ENCODE data around the gene BANP. TPM values are rescaled to one million over a fixed set of nuclear protein-coding genes. Genes with fewer than 3 reads are reported as not detected.
A peak's percentile ranks its signal among the peaks of the same experiment; 100 is the strongest.
"Not testable (repeated sequence)": the region's sequence is repeated elsewhere in the genome, so short reads cannot be mapped to it uniquely, and the experiment has no call there.

Gene BANP
- total RNA-seq, 1 donor from 2014 or later, result 29.7 TPM

DNA sequence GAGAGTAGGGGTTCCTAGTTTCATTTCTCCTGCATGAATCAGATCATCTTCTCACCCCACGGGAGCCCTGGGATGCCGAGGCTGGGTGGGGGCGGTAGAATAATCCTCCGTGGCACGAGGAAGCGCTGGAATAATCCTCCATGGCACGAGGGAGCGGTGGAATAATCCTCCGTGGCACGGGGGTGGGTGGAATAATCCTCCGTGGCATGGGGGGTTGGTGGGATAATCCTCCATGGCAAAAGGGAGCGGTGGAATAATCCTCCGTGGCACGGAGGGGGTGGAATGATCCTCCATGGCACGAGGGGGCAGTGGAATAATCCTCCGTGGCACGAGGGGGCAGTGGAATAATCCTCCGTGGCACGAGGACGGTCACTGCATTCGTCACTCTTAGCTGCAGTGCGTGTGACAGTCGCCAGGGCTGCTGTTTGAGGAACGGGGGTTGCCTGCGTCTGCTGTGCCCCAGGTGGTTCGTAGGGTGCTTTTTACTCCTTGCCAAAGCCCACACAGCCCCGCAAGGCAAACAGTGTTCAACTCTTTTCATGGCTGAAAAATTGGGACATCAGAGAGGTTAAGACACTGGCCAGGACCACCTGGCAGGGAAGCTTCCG lies 152.5 kb downstream of the BANP start:
- Histone ChIP-seq H3K4me1 (no peaks in the 10 kb centered on the region), H3K27ac (no peak overlapping the region), H3K4me3 (no peak overlapping the region), H3K27me3 (ENCODE audit: low read depth) (peaks cover 16% of the 10 kb centered on the region), H3K9me3 (no peaks in the 10 kb centered on the region), H3K36me3 (no peaks in the 10 kb centered on the region)
- DNase-seq, result peak; percentile 10
- TF ChIP-seq, protein P1, sequence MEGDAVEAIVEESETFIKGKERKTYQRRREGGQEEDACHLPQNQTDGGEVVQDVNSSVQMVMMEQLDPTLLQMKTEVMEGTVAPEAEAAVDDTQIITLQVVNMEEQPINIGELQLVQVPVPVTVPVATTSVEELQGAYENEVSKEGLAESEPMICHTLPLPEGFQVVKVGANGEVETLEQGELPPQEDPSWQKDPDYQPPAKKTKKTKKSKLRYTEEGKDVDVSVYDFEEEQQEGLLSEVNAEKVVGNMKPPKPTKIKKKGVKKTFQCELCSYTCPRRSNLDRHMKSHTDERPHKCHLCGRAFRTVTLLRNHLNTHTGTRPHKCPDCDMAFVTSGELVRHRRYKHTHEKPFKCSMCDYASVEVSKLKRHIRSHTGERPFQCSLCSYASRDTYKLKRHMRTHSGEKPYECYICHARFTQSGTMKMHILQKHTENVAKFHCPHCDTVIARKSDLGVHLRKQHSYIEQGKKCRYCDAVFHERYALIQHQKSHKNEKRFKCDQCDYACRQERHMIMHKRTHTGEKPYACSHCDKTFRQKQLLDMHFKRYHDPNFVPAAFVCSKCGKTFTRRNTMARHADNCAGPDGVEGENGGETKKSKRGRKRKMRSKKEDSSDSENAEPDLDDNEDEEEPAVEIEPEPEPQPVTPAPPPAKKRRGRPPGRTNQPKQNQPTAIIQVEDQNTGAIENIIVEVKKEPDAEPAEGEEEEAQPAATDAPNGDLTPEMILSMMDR (IDR thresholded peaks at IDR 0.05), result no peak
- intact Hi-C loops (cut with DNase I), result no loop called here
- no peak for ATAC-seq

DNA sequence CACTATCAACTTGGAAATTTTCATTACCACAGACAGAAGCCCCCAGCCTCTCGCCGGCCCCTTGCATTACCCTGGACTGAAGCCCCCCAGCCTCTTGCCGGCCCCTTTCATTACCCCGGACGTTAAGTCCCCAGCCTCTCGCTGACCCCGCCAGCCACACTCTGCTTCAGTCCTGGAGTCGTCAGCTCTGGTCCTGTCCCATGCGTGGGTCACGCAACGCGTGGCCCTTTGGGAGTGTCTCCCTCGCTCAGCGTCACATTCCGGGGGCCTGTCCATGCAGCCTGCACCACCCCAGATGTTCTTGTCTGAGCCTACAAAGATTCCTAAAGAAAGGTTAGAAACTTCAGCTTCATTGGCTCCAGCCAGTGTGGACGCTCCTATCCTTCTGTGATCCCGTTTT lies 153.1 kb downstream of the BANP start:
- H3K4me1 ChIP-seq; H3K9me3 ChIP-seq; intact Hi-C loops (cut with DNase I); H3K36me3 ChIP-seq; ATAC-seq; H3K27ac ChIP-seq; H3K4me3 ChIP-seq: not testable (repeated sequence)
- DNase-seq, result peak; percentile 11
- peaks cover 11% of the 10 kb centered on the region for H3K27me3 ChIP-seq (ENCODE audit: low read depth)

DNA sequence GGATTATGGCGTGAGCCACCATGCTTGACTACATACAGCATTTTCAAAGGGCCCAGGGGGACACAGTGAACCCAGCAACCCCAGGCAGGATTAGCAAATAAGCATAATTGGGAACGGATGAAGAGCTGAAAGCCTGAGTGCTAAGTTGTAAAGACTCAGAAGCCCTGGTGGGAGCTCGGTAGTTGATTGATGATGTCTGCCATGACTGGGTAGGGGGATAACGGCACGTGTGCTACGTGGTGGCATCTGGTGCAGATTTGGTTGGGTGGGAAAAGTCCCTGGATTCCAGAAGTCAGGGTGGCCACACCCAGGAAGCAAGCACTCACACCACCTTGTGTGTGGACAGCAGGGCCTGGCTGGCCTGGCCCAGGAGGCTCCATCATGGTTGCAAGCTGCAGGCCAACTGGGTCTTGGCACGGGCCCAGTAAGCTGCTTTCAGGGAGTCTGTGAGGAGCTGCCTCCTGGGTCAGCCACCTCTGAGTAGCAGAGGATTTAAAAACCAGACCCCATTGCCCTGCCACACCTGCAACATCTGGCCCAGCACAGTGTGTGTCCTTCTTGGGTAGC lies 154.4 kb downstream of the BANP start:
- ATAC-seq; H3K9me3 ChIP-seq; H3K4me1 ChIP-seq; H3K27ac ChIP-seq; H3K36me3 ChIP-seq; intact Hi-C loops (cut with DNase I); DNase-seq; H3K27me3 ChIP-seq (ENCODE audit: low read depth); H3K4me3 ChIP-seq: not testable (repeated sequence)

DNA sequence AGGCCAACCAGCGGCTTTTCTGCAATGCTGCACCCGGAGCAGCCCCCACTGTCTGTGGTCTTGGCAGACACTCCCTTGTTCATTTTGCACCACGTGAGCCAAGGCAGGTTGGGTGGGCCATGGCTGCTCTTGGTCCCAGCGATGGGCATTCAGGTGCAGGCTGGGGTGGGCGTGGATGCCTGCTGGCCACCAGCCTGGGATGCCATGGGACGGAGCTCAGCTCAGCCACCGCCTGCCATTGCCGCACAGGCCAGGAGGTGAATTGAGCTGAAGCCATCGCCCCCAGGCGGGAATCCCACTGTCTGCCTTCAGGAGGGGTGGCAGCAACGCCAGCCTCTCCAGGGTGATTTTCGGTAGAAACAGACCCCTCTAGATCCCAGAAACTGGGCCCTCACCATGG lies 155.3 kb downstream of the BANP start:
- H3K9me3 ChIP-seq; H3K36me3 ChIP-seq; DNase-seq; intact Hi-C loops (cut with DNase I); H3K27me3 ChIP-seq (ENCODE audit: low read depth); H3K27ac ChIP-seq; ATAC-seq; H3K4me3 ChIP-seq; H3K4me1 ChIP-seq: not testable (repeated sequence)

DNA sequence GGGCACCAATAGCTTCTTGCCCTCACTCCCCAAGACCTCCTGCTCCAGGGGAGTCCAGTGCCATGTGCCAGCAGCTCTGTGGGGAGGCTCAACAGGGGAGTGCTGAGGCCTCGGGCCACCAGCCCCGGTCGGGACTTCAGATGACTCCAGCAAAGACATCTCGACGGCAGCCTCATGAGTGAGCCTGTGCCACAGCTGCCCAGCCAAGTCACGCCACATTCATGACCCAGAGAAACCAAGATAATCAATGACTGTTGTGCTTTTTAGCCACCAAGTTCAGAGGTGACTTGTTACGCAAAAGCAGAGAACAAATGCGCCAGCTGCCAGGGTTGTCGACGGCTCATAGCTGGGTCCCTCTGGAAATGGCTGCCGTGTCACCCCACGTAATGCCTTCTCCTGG lies 157.5 kb downstream of the BANP start:
- no peak overlapping the region for H3K27ac ChIP-seq
- ATAC-seq (no peak), DNase-seq (no peak)
- peaks cover 3% of the 10 kb centered on the region for H3K27me3 ChIP-seq (ENCODE audit: low read depth)
- no peaks in the 10 kb centered on the region for H3K36me3 ChIP-seq
- no peaks in the 10 kb centered on the region for H3K9me3 ChIP-seq
- TF ChIP-seq, protein P1 (IDR thresholded peaks at IDR 0.05), result no peak
- intact Hi-C loops (cut with DNase I), result no loop called here
- no peaks in the 10 kb centered on the region for H3K4me1 ChIP-seq
- no peak overlapping the region for H3K4me3 ChIP-seq

DNA sequence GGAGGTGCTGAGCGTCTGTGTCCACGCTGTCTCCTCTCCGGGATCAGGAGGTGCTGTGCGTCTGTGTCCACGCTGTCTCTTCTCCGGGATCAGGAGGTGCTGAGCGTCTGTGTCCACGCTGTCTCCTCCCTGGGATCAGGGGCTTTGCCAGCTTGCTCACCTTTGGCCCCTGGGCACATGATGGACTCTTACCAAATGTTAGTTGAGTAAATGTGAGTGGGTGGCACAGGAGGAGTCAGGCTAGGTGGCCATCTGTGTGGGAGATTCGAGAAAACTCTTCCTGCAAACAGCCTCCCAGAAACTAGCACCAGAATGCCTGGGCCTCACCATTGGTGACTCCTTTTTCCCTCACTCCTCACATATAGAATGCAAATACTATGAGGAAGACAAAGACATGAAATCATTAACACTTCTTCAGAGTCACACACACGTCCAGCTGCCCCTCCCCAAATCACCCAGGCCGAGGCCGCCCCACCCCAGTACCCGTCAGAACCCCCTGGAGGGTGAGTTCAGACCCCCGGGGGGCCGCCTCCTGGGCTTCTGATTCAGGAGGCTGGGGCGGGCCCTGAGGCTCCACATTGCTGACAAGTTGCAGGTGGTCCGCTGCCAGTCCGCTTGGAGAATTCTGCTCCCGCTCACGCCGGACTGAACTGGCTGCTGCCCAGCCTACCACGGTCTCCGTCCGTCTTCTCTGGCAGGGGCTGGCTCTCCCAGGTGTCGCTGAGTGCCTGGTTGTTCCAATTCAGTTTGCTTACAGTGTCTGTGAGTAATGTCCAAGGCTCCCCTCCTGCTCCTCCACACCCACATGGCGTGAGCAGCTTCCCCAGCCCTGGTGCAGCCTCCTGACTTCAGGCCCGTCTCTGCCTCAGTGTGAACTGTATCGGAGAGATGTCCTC lies 158.7 kb downstream of the BANP start:
- intact Hi-C loops (cut with DNase I); H3K27ac ChIP-seq; H3K4me3 ChIP-seq; H3K27me3 ChIP-seq (ENCODE audit: low read depth); H3K36me3 ChIP-seq; ATAC-seq; DNase-seq; H3K9me3 ChIP-seq; H3K4me1 ChIP-seq: not testable (repeated sequence)

DNA sequence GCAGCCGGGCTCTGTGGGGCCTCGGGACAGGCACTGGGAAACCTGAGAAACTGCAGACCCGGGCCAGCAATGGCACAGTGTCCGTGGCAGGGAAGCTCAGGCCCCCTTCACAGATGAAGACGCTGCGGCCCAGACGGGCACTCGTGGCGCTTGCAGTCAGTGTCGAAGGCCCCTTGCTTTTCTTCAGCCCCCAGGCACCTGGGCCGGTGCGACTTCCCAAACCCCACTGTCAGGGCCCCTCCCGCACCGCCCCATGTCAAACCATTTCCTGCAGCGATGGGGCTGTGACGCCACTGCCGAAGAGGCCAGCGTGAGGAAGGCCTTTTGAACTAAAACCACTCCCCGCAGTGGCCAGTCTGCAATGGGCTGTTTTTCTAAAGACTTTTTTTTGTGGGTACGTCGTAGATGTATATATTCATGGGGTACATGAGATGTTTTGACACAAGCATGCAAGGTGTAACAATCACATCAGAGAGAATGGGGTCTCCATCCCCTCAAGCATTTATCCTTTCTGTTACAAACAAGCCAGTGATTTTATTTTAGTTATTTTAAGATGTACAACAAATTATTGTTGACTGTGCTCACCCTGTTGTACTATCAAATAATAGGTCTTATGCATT lies 159.8 kb downstream of the BANP start:
- H3K27me3 ChIP-seq (ENCODE audit: low read depth); H3K36me3 ChIP-seq; H3K9me3 ChIP-seq; H3K4me1 ChIP-seq; ATAC-seq; H3K27ac ChIP-seq; intact Hi-C loops (cut with DNase I); DNase-seq; H3K4me3 ChIP-seq: not testable (repeated sequence)

DNA sequence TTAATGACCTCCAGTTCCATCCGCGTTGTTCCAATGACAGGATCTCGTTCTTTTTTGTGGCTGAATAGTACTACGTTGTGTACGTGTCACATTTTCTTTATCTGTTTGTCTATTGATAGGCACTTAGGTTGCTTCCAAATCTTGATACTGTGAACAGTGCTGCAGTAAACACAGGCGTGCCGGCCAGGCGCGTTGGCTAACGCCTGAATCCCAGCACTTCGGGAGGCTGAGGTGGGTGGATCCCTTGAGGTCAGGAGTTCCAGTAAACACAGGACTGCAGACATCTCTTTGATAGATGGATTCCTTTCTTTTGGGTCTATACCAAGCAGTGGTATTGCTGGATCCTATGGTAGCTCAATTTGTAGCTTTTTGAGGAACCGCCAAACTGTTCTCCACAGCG lies 160.7 kb downstream of the BANP start:
- H3K4me1 ChIP-seq; H3K27me3 ChIP-seq (ENCODE audit: low read depth); intact Hi-C loops (cut with DNase I); H3K36me3 ChIP-seq; H3K9me3 ChIP-seq; ATAC-seq; H3K27ac ChIP-seq; H3K4me3 ChIP-seq; DNase-seq: not testable (repeated sequence)

Measured in lower lobe of right lung (tissue), 2 donors.